GM20431 (cell line): ENCODE measurements around the gene RNASE8.
"Not testable (repeated sequence)": the region's sequence is repeated elsewhere in the genome, so short reads cannot be mapped to it uniquely, and the experiment has no call there.

Experiments
- in situ Hi-C: fragments of 300-500 bp; cut with MseI, MboI; formaldehyde crosslinking; loops from one replicate; pipeline ENCODE4 v1.15.0; 2020; ENCODE audit warnings: low sequenced_read_pairs; ENCODE audit not compliant: unreplicated experiment

Gene RNASE8

DNA sequence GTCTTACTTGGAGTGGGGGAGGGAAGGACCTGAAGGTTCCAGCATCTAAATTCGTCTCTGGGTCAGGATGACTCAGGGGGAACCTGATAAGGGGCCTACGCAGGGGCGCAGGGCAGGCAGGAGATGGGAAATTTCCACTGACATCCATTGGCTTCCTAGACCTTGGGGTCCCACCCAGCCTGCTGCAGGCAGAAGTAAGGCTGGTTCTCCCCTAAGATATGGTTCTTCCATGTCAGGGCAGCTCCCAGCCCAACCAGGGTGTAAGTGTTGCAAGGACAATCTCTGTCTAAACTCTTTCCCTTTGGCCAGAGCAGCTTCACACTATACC lies 30.7 kb upstream of the RNASE8 start:
- in situ Hi-C loops = no loop called here

DNA sequence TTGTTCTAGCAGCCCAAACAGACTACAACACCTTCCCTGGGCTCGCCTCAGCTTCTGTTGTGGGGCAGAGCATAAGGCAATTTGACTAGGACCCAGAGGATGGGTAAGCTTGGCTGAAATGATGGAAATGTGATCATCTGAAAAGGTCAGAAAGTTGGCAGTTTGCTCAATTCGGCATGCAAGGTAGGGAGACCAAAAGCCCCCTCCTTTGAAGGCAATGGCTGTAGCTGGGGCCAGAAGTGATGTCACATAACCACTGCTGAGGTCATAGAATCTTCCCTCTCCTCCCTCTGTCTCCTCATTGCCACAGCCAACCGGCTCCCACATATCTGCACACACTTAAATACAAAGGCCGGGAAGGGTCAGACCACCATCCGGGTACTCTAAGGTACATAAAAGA lies 27.7 kb upstream of the RNASE8 start, which contains the start of gene TPPP2:
TSS of gene TPPP2 (plus strand) at position 301 of the 400 bp plus-strand sequence. CDS start 365 bp downstream, outside the sequence.
- in situ Hi-C loops = no loop called here

DNA sequence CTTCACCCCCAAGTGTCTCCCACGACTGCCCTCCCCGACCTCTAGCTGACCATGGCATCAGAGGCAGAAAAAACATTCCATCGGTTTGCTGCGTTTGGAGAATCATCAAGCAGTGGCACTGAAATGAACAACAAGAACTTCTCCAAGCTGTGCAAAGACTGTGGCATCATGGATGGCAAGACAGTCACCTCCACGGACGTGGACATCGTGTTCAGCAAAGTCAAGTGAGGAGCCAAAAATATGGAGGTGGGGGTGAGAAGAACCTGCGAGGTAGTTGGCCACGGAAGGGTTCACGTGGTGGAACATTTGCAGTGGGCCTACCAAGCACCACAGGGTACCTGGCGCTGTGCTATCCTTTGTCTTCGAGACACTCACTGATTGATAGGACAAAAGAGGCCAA lies 27.1 kb upstream of the RNASE8 start:
- in situ Hi-C loops = no loop called here

DNA sequence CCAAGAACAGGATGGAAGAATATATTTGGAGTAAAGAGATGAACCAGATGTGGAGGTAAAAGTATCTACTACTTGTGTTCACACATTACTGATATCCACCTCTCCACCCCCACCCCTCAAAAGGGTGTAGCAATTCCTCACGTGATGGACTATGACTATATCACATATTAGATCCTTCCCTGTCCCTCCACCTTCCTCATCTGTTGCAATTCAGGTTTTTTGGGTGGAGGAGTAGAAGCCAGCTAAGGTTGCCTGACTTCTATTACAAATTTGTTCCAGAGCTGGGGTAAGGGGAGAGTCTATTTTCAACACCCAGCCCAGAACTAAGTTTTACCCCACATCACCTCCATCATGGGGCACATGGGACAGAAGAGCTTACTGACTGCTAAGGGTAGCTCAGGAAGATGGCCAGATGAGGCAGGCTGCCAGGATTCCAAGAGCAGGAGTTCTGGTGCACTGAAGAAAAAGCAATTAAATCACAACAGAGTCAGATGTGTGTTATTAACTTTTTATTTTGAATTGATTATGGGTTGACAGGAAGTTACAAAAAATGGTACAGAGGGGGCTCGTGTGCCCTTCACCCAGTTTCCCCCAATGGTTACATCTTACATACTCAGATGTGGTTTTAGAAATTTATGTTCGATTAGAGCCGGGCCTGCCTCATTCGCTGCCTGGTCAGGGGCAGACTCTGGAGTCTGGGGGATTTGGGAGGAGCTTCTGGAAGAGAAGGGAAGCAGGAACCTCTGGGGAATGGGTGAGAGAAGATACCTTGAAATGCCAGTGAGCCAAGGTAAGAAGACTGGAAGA lies 25.1 kb upstream of the RNASE8 start:
- in situ Hi-C loops = no loop called here

DNA sequence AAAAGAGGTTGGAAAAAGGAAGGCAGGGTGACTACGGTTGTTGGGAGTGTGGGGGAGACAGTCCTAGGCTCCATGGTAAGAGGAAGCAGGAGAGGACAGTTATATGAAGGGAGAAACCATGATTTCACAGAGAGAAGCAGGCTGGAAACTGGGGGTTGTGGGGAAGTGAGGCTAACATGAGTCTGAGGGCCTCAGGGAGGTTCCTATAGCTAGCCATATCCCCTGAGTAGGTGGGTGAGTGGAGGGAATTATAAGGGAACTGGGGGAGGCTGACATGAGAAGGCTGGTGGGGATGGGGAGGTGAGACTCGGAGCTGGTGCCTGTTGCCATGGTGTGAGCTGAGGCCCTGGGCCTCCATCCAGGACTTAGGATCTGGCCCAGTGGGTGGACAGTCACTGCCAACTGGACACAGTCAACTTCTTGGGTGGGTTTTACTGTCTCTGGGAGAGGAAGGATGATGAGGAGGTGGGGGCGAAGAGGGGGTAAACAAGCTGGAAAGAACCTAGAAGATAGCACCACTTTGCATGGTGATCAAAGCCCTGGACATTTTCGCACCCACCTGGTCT lies 24.4 kb upstream of the RNASE8 start:
- in situ Hi-C loops = no loop called here

DNA sequence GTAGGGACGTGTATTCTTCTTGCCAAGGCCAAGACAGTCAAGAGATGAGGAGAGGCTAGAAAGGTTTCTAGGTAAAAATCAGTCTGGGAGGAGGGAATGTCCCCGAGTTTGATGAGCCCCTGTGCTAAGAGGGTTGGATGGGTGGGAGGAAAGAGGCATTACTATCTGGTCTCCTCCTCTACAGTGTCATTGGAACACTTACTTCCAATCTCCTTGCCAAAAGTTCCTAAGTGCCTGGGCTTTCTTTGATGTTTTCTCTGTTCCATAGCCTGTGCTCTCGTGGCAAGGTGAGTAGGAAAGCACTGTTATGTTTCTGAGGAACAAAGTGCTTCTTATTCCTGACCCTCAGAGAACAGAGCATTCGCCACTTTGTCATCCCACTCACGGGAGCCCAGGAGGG lies 22.9 kb upstream of the RNASE8 start, which contains the start of gene RNASE13:
TSS of gene RNASE13 (minus strand) at position 101 of the 400 bp plus-strand sequence. CDS start 519 bp downstream, outside the sequence.
- in situ Hi-C loops = no loop called here

DNA sequence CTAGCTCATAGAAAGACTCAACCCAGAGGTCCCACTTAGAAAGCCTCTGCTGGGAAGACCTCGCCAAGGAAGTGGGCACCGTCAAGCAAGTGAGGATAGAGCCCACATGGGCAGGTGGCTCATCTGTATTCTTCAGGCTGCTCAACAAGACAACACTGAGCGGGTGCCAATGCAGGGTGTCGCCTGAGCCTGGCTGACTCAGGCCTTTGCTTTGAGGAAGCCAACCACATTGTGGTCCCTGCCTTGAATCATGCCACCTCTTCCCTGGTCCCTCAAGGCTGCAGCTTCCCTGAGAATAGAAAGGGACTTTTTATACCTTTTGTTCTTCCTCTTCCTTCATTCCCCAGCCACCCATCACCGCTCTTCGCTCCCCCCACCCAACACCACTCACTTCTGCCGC lies 20.9 kb upstream of the RNASE8 start:
- in situ Hi-C loops = no loop called here

DNA sequence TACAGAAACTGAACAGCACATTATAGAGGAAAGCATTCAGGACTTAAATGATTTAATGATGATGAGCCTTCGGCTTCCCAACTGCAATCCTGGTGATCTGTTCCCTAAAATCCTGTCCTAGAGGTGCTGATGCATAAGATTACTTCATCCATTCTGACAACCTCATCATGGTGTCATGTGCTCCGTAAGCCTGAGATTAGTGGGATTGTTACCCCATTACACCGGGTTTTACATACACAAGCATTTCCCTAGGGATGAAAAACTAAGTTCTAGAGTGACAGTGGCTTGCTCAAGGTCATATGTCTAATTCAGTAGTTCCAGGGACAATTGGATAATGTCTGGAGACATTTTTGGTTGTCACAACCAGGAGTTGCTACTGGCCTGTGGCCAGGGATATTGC lies 20.5 kb upstream of the RNASE8 start:
- in situ Hi-C loops = no loop called here

DNA sequence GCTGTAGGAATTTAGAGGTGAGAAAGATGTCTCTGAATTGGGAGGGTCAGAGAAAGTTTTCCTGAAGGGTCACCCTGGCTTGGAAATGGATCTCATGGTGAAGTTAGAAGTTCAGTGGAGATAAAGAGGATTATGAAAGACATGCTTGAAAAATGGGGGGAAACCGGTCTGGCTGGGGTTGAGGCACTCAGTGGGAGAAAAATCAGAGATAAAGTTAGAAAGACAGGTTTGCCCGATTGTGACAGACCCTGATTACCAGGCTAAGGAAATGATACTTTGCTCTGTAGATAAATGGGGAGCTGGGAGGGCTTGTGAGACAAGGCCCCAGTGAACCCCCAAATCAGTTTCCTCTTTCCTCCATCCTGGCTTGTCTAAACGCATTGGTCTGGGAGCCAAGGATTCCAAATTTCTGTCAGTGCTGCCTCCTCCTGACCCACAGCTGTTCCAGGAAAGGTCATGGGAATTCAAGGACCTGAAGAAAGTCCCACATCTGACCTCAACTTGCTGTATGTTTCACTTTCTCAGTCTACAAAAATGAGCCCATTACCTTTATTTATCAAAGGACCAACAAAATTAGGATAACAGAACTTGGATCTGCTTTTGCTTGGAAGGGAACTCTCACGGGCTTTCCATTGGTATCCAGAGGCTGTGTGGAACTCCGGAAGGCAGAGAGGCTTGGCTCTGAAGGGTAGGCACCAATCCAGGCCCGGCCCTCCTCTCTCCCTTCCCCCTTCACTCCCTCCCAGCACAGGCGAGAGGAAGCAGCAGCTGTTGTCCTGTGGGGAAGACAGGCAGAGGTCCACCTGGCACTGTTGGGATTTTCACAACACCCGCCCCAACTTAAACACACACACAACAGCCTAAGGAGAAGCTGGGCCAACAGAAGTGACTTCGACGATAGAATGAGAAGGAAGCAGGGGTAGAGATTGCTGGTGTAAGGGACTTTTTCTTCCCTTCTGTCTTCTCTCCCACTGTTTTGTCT lies 18.9 kb upstream of the RNASE8 start:
- in situ Hi-C loops = no loop called here

DNA sequence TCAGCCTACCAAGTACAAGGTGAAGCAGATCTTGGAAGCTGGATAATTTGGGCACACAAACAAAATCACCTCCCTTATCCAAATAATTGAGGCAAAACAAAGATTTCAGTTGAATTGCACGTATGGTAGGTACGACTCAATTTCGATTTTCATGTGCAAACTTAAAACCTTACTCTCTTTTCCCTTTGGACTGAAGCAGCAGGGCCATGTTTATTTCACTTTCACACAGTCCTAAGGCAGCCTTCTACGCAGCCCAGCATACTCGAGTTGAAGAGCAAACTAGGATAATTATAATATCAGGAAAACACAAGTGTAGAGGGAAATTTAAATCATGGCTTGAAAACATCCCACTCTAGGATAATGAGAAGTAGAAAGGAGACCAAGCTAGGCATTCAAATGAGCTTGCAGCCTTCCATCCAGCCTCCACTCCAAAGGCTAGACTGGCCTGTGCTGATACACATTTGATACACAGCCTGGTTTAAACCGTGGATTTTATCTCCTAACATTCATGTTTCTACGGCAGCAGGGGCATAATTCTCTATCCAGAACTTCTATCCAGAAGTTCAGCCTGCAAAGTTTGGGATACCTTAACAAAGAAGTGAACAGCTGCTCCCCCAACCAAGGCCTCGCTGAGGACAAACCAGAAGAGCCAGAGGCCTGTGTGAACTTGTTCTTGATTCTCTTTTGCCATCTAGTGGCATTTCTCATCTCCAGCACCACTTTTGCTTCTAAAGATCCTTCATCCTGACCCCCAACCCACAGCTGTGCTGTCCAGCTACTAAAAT lies 17.8 kb upstream of the RNASE8 start:
- in situ Hi-C loops = no loop called here

DNA sequence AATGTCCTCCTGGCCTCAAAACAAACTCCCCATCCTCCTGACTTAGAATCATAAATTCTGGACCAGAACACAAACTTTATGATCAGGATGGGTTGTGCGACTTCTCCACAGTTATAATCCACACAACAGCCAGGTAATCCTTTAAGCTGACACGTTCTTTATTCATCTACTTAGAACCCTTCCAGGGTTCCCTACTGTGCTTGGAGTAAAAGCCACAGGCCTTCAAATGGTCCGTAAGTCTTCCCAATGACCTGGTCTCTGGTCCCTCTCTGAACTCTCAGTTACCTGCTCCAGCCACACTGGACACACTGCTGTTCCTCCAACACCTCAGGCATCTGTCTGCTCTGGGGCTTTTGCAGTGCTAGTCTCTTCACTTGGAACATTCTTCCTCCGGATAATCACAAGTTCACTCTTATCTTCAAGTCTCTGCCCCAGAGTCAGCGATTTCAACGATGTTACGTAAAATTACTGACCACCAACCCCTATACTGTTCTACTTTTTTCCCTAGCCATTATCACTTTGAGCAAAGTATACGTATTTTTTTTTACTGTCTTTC lies 17.2 kb upstream of the RNASE8 start:
- in situ Hi-C loops = no loop called here

DNA sequence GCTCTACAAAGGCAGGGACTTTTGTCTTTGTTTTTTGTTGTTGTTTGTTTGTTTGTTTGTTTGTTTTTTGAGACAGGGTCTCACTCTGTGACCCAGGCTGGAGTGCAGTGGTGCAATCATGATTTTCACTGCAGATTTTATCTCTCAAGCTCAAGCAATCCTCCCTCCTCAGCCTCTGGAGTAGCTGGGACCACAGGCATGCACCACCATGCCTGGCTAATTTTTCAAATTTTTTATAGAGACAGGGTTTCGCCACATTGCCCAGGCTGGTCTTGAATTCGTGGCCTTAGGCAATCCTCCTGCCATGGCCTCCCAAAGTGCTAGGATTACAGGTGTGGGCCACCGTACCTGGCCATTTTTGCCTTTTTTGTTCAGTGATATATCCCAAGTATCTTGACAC lies 16.7 kb upstream of the RNASE8 start:
- in situ Hi-C loops = not testable (repeated sequence)

DNA sequence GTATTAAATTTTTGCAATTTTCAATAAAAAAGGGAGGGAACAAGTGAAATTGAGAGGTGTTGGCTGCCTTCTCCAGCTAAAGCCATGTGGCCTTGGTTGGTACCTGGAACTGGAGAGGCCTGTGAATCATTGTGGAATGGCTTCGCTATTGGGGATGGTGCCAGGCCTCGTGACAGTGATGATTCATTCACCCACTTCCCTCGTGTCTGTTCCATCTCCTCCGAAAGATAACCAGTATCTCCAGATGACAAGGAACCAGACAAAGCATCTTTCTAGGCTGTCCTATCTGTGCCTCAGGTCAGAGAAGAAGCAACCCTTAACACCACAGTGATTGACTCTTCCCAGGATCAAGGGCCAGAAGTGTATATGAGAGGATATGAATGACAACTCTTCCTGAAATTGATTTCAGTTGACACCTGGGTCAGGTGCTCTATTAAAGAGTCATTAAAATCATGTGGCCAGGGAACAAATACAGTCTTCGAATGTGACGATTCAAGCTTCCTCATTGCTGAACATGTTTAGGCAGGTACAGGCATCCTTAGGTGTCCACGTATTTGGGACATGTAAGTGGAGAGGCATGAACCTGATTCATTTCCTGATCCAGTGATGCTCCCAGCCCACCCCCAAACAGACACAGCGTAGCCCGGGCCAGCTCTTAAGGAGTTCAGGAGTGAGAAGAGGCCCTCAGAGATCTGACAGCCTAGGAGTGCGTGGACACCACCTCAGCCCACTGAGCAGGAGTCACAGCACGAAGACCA lies 15.8 kb upstream of the RNASE8 start, which contains the start of gene RNASE7:
TSS of gene RNASE7 (plus strand) at position 687 of the 758 bp plus-strand sequence. CDS start 631 bp downstream, outside the sequence.
- in situ Hi-C loops = no loop called here

DNA sequence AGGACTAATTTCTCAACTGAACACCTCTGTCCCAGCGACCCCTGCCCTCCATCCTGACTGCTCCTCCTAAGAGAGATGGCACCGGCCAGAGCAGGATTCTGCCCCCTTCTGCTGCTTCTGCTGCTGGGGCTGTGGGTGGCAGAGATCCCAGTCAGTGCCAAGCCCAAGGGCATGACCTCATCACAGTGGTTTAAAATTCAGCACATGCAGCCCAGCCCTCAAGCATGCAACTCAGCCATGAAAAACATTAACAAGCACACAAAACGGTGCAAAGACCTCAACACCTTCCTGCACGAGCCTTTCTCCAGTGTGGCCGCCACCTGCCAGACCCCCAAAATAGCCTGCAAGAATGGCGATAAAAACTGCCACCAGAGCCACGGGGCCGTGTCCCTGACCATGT lies 14.7 kb upstream of the RNASE8 start:
- in situ Hi-C loops = no loop called here

DNA sequence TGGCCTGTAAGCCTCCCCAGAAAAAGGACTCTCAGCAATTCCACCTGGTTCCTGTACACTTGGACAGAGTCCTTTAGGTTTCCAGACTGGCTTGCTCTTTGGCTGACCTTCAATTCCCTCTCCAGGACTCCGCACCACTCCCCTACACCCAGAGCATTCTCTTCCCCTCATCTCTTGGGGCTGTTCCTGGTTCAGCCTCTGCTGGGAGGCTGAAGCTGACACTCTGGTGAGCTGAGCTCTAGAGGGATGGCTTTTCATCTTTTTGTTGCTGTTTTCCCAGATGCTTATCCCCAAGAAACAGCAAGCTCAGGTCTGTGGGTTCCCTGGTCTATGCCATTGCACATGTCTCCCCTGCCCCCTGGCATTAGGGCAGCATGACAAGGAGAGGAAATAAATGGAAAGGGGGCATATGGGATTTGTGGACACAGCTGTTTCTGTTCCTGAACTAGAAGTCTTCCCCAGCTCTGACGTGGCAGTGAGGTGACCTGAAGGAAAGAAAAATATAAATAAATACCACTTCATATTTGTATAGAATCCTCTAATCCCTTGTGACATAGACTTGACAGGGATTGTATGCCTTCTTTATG lies 14.1 kb upstream of the RNASE8 start:
- in situ Hi-C loops = no loop called here

DNA sequence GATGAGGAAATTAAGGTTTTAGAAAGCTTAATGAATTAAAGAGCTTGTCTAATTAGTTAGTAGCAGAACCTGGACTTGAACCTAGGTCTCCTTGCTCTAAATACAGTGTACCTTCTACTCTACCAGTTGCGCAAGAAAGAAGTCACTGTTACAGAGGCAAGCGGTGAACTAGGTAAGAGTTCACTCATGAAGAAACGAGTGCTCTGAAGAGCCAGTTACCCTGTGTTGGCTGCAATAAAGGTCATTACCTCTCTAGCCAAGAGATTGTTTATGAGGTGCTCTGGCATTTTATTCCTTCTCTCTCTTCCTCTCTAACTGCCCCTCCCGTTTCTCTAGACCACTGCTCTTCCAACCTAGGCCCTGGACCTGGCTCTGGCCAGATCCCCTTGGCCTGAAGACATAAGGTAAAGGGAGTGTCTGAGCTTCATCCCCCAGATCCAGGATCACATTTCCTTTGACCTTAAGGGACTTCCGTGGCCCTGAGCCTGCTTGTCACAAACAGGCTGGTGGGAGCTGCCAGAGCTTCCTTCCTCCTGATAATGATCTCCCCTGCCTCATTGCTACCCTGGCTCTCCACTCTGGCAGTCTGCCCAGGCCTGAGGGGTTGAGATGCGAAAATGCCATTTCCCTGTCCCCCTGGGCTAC lies 13.5 kb upstream of the RNASE8 start:
- in situ Hi-C loops = no loop called here

DNA sequence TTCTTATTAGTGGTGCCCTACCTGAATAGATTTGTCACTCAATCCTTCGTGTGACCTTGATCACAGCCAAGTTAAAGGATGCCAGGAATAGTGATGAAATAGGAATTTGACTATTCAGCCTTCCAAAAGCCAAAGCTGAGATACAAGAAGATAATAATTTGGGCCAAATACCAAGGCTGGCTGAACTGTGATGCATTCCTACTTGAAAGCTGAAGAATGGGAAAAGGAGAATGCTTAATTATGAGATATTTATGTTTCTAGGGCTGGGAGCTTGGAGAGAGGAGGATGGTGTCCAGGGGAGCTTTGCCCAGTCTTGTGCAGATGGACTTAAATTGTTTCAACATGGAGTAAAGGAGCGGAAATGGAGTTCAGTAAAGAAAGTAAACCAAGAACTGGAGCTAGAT lies 10.2 kb upstream of the RNASE8 start:
- in situ Hi-C loops = no loop called here

DNA sequence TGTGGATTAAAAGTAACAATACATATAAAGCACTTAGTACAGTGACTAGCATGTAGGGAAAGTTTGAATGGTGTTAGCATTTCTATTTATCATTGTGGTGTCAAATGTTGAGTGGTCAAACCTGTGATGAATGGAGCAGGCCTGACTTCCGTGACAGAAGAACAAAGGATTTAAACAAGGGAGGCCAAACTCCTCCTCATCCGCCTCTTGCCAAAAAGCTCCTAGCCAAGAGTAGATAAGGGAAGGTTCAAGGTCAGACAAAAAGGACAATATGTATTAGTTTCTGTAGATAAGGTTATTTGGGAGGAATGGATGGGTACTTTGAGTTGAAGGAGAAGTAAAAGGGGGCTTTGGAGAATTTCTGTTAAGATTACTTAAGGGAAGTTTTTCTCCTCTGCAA lies 9.0 kb upstream of the RNASE8 start:
- in situ Hi-C loops = no loop called here
